Measurements from ENCODE around the gene VSTM2B.

The VSTM2B gene

DNA sequence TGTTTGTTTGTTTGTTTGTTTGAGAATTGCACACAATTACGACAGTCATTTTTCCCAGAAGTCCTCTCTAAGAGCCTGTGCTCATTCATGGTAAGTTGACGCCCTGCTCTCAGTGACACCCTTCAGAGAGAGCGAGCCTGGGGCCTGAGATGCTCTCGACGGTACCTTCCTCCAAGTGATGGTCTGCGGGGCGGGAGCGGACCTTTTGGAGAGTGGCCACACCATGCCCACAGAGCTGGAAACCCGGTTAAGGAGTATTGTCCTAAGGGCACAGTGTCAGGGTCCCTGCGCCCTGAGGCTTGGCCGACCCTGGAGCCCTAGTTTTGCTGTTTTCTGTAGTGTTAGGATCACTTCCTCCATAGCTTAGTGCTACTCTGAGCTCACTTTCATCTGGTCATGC, 83.8 kb downstream of the VSTM2B start:
- Histone ChIP-seq H3K4me3 (ENCODE audit: low read length) (no peak overlapping the region), H3K27ac (ENCODE audit: low read length) (no peak overlapping the region), H3K9me3 (ENCODE audit: control insufficient read depth, insufficient read depth, low read length) (no peaks in the 10 kb centered on the region), H3K4me1 (ENCODE audit: control insufficient read depth, insufficient read depth, low read length) (no peaks in the 10 kb centered on the region), H3K27me3 (ENCODE audit: control insufficient read depth, insufficient read depth, low read length) (no peaks in the 10 kb centered on the region), H3K36me3 (ENCODE audit: control insufficient read depth, insufficient read depth, low read length) (0 out of 2 replicates have a peak, but pooled peaks cover 5% of the 10 kb centered on the region)
- WGBS (ENCODE audit: insufficient coverage, insufficient read length), result no CpG with 5 or more reads among the region's 11 CpGs
- no peak for DNase-seq (ENCODE audit: low read depth, low spot score)

DNA sequence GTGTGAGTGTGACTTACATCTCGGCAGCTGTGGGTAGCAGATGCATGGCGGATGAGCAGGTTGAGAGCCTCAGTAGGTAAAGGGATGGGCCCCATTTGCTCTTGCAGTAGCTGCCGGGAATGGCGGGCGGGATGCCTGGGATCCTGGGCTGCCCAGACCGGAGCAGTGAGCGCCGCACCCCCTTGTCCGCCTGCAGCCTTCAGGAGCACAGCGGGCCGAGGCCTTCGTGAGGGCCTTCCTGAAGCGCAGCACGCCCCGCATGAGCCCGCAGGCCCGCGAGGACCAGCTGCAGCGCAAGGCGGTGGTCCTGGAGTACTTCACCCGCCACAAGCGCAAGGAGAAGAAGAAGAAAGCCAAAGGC, 84.4 kb downstream of the VSTM2B start:
- Histone ChIP-seq H3K27ac (ENCODE audit: low read length) (no peak overlapping the region), H3K36me3 (ENCODE audit: control insufficient read depth, insufficient read depth, low read length) (0 out of 2 replicates have a peak, but pooled peaks cover 5% of the 10 kb centered on the region), H3K9me3 (ENCODE audit: control insufficient read depth, insufficient read depth, low read length) (no peaks in the 10 kb centered on the region), H3K27me3 (ENCODE audit: control insufficient read depth, insufficient read depth, low read length) (no peaks in the 10 kb centered on the region), H3K4me1 (ENCODE audit: control insufficient read depth, insufficient read depth, low read length) (no peaks in the 10 kb centered on the region), H3K4me3 (ENCODE audit: low read length) (no peak overlapping the region; the same call in 1 of the 2 replicates)
- DNase-seq (ENCODE audit: low read depth, low spot score), result no peak
- no CpG with 5 or more reads among the region's 22 CpGs for WGBS (ENCODE audit: insufficient coverage, insufficient read length)

DNA sequence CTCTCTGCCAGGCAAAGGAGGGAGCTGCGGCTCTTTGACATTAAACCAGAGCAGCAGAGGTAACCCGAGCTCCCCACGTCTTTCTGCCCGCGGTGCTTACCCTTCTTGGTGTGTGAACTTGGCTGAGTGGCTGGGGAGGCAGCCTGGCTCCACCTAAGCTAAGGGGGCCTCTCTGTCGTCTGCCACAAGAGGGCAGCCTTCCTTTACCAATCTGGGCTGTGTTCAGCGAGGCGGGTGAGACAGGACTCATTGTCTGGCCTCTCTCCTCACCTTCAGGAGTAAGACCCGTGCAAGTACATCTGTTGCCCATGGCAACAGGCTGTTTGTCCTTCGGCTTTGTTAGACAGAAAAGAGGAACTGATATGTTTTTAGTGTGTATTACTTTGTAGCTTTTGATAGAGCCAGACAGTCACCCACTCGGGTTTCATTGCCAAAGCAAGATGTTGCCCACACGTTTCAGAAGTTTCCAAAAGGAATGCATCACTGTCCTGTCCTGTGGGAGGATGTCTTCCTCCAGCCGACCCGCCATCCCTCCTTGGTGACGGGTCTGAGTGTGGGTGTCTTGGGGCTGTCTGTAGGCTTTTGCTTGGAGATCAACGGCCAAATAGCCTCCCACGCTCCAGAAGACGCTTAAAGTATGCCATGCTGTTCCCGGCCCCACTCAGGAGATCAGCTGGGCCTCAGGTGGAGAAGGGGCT, 84.9 kb downstream of the VSTM2B start:
- peak; percentile 87 for DNase-seq (ENCODE audit: low read depth, low spot score)
- Histone ChIP-seq H3K27ac (ENCODE audit: low read length) (no peak overlapping the region), H3K4me1 (ENCODE audit: control insufficient read depth, insufficient read depth, low read length) (no peaks in the 10 kb centered on the region), H3K36me3 (ENCODE audit: control insufficient read depth, insufficient read depth, low read length) (0 out of 2 replicates have a peak, but pooled peaks cover 5% of the 10 kb centered on the region), H3K4me3 (ENCODE audit: low read length) (no peak overlapping the region; the same call in 1 of the 2 replicates), H3K9me3 (ENCODE audit: control insufficient read depth, insufficient read depth, low read length) (no peaks in the 10 kb centered on the region), H3K27me3 (ENCODE audit: control insufficient read depth, insufficient read depth, low read length) (no peaks in the 10 kb centered on the region)
- no CpG with 5 or more reads among the region's 19 CpGs for WGBS (ENCODE audit: insufficient coverage, insufficient read length)

DNA sequence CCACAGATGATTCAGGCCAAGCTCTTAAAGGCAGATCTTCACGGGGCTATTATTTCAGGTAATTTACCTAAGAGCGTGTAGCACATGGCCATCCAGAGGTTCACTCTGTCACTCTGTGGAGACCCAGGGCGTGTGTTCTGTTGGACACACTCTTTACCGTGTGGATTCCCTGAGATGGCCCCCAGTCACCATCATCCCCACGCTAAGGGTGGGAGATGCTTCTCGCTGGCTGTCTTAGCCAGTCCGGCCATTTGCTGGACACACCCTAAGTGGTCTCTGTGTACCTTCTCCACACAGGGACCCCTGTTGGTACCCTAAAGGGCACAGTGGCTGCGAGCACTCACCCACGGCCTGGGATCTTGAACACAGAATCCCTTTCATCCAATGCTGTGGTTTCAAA, 86.3 kb downstream of the VSTM2B start:
- H3K36me3 ChIP-seq (ENCODE audit: control insufficient read depth, insufficient read depth, low read length), result 0 out of 2 replicates have a peak, but pooled peaks cover 5% of the 10 kb centered on the region
- no peak for DNase-seq (ENCODE audit: low read depth, low spot score)
- H3K4me1 ChIP-seq (ENCODE audit: control insufficient read depth, insufficient read depth, low read length), result no peaks in the 10 kb centered on the region
- H3K27me3 ChIP-seq (ENCODE audit: control insufficient read depth, insufficient read depth, low read length), result no peaks in the 10 kb centered on the region
- no CpG with 5 or more reads among the region's 9 CpGs for WGBS (ENCODE audit: insufficient coverage, insufficient read length)
- no peak overlapping the region for H3K27ac ChIP-seq (ENCODE audit: low read length)
- no peak overlapping the region for H3K4me3 ChIP-seq (ENCODE audit: low read length)
- no peaks in the 10 kb centered on the region for H3K9me3 ChIP-seq (ENCODE audit: control insufficient read depth, insufficient read depth, low read length)

DNA sequence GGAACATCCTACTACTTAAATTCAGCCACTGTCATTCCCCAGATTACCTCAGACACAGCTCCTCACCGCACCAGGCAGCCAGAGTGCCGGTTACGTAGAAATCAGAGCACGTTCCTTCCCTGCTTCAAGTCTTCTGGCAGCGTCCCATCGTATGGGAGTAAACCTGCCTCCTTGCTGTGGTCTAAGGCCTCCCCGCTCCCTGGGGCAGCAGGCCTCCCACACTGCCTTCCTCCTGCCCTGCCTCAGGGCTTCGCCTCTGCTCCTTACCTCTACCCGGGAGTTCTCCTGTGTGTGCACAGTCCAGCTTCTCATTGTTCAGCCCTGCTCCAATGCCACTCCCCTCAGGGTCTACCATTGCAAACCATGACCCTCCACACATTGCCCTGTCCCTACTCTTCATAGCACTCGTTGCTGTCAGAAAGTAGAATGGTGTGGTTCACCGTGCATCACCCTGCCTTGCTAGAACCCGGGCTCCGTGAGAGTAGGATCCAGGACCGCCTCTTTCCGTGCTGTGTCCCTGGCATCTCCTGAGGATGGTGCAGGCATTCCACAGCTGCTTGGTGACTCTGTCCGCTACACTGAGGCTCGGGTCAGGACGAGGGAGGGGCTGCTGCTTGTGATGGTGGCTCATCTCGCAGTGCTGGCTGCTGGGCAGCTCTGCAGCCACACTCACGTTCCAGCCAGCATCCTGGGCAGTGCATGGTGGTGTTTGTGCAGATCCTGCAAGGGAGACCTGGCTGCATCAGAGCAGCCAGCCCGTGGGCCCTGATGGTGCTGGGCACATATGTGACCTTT, 87.2 kb downstream of the VSTM2B start:
- Histone ChIP-seq H3K27ac (ENCODE audit: low read length) (no peak overlapping the region), H3K4me3 (ENCODE audit: low read length) (no peak overlapping the region), H3K27me3 (ENCODE audit: control insufficient read depth, insufficient read depth, low read length) (no peaks in the 10 kb centered on the region), H3K4me1 (ENCODE audit: control insufficient read depth, insufficient read depth, low read length) (no peaks in the 10 kb centered on the region), H3K9me3 (ENCODE audit: control insufficient read depth, insufficient read depth, low read length) (no peaks in the 10 kb centered on the region), H3K36me3 (ENCODE audit: control insufficient read depth, insufficient read depth, low read length) (0 out of 2 replicates have a peak, but pooled peaks cover 5% of the 10 kb centered on the region)
- no CpG with 5 or more reads among the region's 21 CpGs for WGBS (ENCODE audit: insufficient coverage, insufficient read length)
- no peak for DNase-seq (ENCODE audit: low read depth, low spot score)

DNA sequence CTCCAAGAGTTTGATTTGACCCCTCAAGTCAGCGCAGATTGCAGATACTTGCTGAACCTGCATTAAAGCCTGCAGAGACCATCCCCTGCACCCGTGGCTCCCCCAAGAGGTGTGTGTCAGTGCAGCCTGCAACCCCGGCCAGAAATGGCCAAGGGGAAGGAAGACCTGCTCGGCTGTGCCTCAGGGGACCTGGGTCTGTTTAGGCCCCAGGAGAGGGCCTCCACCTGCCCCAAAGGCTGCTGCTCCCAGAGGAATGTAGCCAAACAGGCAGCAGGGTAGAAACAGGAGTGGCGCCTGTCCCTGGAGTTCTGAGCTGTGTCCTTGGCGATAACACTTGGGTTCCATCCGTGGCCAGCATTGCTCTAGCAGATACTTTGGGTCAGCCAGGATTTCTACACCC, 88.3 kb downstream of the VSTM2B start:
- DNase-seq (ENCODE audit: low read depth, low spot score), result no peak
- H3K27me3 ChIP-seq (ENCODE audit: control insufficient read depth, insufficient read depth, low read length), result no peaks in the 10 kb centered on the region
- no peaks in the 10 kb centered on the region for H3K9me3 ChIP-seq (ENCODE audit: control insufficient read depth, insufficient read depth, low read length)
- no CpG with 5 or more reads among the region's 7 CpGs for WGBS (ENCODE audit: insufficient coverage, insufficient read length)
- H3K36me3 ChIP-seq (ENCODE audit: control insufficient read depth, insufficient read depth, low read length), result 0 out of 2 replicates have a peak, but pooled peaks cover 5% of the 10 kb centered on the region
- no peaks in the 10 kb centered on the region for H3K4me1 ChIP-seq (ENCODE audit: control insufficient read depth, insufficient read depth, low read length)
- H3K4me3 ChIP-seq (ENCODE audit: low read length), result no peak overlapping the region
- no peak overlapping the region for H3K27ac ChIP-seq (ENCODE audit: low read length)

All from iPS DF 6.9 (cell line).